ENCODE results near the gene RRBP1.
"Not testable (repeated sequence)": the region's sequence is repeated elsewhere in the genome, so short reads cannot be mapped to it uniquely, and the experiment has no call there.

Gene RRBP1

GRCh38 chr20:17707951-17708350 lies 25.9 kb upstream of the RRBP1 start:
- not testable (repeated sequence) for DNase-seq

- no peak for DNase-seq
Measured at GRCh38 chr20:17706632-17707031, 24.6 kb upstream of the RRBP1 start.

- no peak for DNase-seq
Measured at GRCh38 chr20:17705916-17706315, 23.9 kb upstream of the RRBP1 start.

- DNase-seq: no peak
Measured at GRCh38 chr20:17704589-17705317, 22.7 kb upstream of the RRBP1 start.

GRCh38 chr20:17701826-17702225 lies 19.8 kb upstream of the RRBP1 start:
- DNase-seq: no peak

- DNase-seq: no peak
Measured at GRCh38 chr20:17700637-17701036, 18.6 kb upstream of the RRBP1 start.

GRCh38 chr20:17699931-17700351 lies 17.9 kb upstream of the RRBP1 start, which contains the start of gene BANF2:
TSS of gene BANF2 (plus strand) at chr20:17699966. CDS start at chr20:17725026, 25,060 bp downstream.
- no peak for DNase-seq

- no peak for DNase-seq
Measured at GRCh38 chr20:17698384-17698783, 16.3 kb upstream of the RRBP1 start.

GRCh38 chr20:17697171-17697570 lies 15.1 kb upstream of the RRBP1 start:
- no peak for DNase-seq

- no peak for DNase-seq
Measured at GRCh38 chr20:17696287-17696686, 14.2 kb upstream of the RRBP1 start.

- no peak for DNase-seq
Measured at GRCh38 chr20:17694767-17695166, 12.7 kb upstream of the RRBP1 start.

- DNase-seq: no peak
Measured at GRCh38 chr20:17693444-17694001, 11.5 kb upstream of the RRBP1 start.

- no peak for DNase-seq
Measured at GRCh38 chr20:17691758-17692157, 9.7 kb upstream of the RRBP1 start.

GRCh38 chr20:17690144-17690543 lies 8.1 kb upstream of the RRBP1 start:
- no peak for DNase-seq

GRCh38 chr20:17688965-17689364 lies 6.9 kb upstream of the RRBP1 start:
- no peak for DNase-seq

- no peak for DNase-seq
Measured at GRCh38 chr20:17687800-17688199, 5.8 kb upstream of the RRBP1 start.

GRCh38 chr20:17685168-17685567 lies 3.1 kb upstream of the RRBP1 start:
- no peak for DNase-seq

- no peak for DNase-seq
Measured at GRCh38 chr20:17684077-17684888, 2.2 kb upstream of the RRBP1 start.

- DNase-seq: no peak
Measured at GRCh38 chr20:17683218-17684076, 1.4 kb upstream of the RRBP1 start.

GRCh38 chr20:17682889-17683198 lies 802 bp upstream of the RRBP1 start:
- no peak for DNase-seq

- DNase-seq: no peak
Measured at GRCh38 chr20:17681726-17682102, 328 bp downstream of the RRBP1 start.

- peak; percentile 64 for DNase-seq
Measured at GRCh38 chr20:17680836-17681725, 961 bp downstream of the RRBP1 start.
